Ovary (tissue), 9 donors: Measurements from ENCODE around the gene AIG1. TPM values are rescaled to one million over a fixed set of nuclear protein-coding genes. Genes with fewer than 3 reads are reported as not detected.

Source experiments
- DNase-seq, 5 donors: peaks; one replicate each; pipeline ENCODE4 v3.0.0-alpha.2; 2019 to 2020
- H3K27ac ChIP-seq, 2 donors: fragments of 200-600 bp; one replicate each; pipeline versions ENCODE4 v1.5.1 to v1.8.0; 2019 to 2022
- H3K27me3 ChIP-seq: fragments of 200-600 bp; one replicate; pipeline ENCODE4 v1.8.0; 2022
- H3K36me3 ChIP-seq: fragments of 200-600 bp; sonication (generic); one replicate; pipeline ENCODE4 v1.5.1; 2019
- H3K4me1 ChIP-seq: one replicate; pipeline ENCODE4 v1.8.1; 2013; ENCODE audit warnings: mild to moderate bottlenecking, moderate library complexity; ENCODE audit not compliant: insufficient read depth
- H3K4me3 ChIP-seq: fragments of 200-600 bp; sonication (generic); one replicate; pipeline ENCODE4 v1.5.1; 2017
- H3K9me3 ChIP-seq, 2 donors: fragments of 200-600 bp in 1 of 2; sonication (generic) in 1 of 2; one replicate each; pipeline versions ENCODE4 v1.5.1 to v1.8.1; 2013 to 2019; ENCODE audit warnings: mild to moderate bottlenecking in 1 of 2, moderate library complexity in 1 of 2
- CTCF ChIP-seq, 3 donors: fragments of 450-650 bp in 2 of 3; fragments of 200-600 bp in 1 of 3; IDR thresholded peaks; one replicate each; pipeline versions ENCODE4 v1.5.1 to v1.8.0; 2016 to 2022; ENCODE audit warnings: antibody characterized with exemption in 3 of 3, mild to moderate bottlenecking in 1 of 3
- EP300 ChIP-seq: sonication (generic); formaldehyde crosslinking; IDR thresholded peaks from one replicate; pipeline ENCODE4 v1.6.1; 2017; ENCODE audit warnings: antibody characterized with exemption
- POLR2A ChIP-seq: fragments of 450-650 bp; IDR thresholded peaks from one replicate; pipeline ENCODE4 v1.6.1; 2017; ENCODE audit warnings: antibody characterized with exemption, mild to moderate bottlenecking, moderate library complexity
- WGBS, 3 donors: extraction: QIAGEN DNeasy Blood & Tissue Kit in 1 of 3; methylation state at CpG; one replicate each; pipeline versions ENCODE4 v1.1.5 to v1.1.7; 2013 to 2017; 5-methylcytosine and 5-hydroxymethylcytosine counted together
- intact Hi-C, 4 donors: fragments of 100-400 bp; cut with DNase I; formaldehyde crosslinking; loops; one replicate each; pipeline versions ENCODE4 v1.11.0 to v1.15.1; 2022 to 2023
- polyA plus RNA-seq, 2 donors: library from polyadenylated mRNA; stranded (reverse); fragments of 200-250 nt in 1 of 2; fragments of 350-450 nt in 1 of 2; fragmentation: Illumina TruSeq in 1 of 2; extraction: RNeasy Lipid Tissue Mini Kit (QIAGEN cat#74804) in 1 of 2; gene quantifications; one replicate each; pipeline ENCODE4 v1.2.3, GENCODE V29; 2013 to 2014
- total RNA-seq, 7 donors: library from RNA; depleted of rRNA in 2 of 7; stranded (reverse); fragments of >200 nt in 2 of 7; fragmentation: NEBNext Ultra II Directional in 3 of 7; extraction: Animal tissue kit (Norgen Biotek cat#: 25700) in 3 of 7; gene quantifications; one replicate each; pipeline versions ENCODE4 v1.1.0 to v1.2.4, GENCODE V29; 2016 to 2023
- donor health status: DM: no; HTN: no; CAD: no; lungs with moderate emphysema.
- donor health status: DM: no; HTN: no; CAD: no.
- donor health status: Bipolar disorder and iron deficiency.
- donor health status: DM: yes; HTN: yes; CAD: no.
- donor health status: DM: no; HTN: no; CAD: no.
- donor health status: DM: yes; HTN: yes; CAD: no.

Gene AIG1
- total and polyA plus RNA-seq, 9 donors = 27.8 to 91.0 (median 37.3) TPM

- Histone ChIP-seq H3K4me3 (no peak overlapping the region), H3K9me3 (no peaks in the 10 kb centered on the region), H3K4me1 (no peaks in the 10 kb centered on the region), H3K27ac (no peak overlapping the region), H3K36me3 (no peaks in the 10 kb centered on the region), H3K27me3 (no peaks in the 10 kb centered on the region)
- TF ChIP-seq CTCF (IDR thresholded peaks at IDR 0.05) (no peak), POLR2A (no peak)
- WGBS, 3 donors = 99 to 100% (median 99%) methylated on average over 2 of the region's 2 CpGs
- DNase-seq = no peak
- intact Hi-C loops = no loop called here
These were observed 58.6 kb downstream of the AIG1 start for GRCh38 chr6:143119260-143119659.

GRCh38 chr6:143123081-143123480, 62.4 kb downstream of the AIG1 start:
- H3K27ac ChIP-seq = no peak overlapping the region
- no peak for DNase-seq
- no peaks in the 10 kb centered on the region for H3K36me3 ChIP-seq
- H3K9me3 ChIP-seq = no peaks in the 10 kb centered on the region
- TF ChIP-seq EP300 = no peak
- WGBS, 3 donors = 92 to 100% (median 96%) methylated on average over 1 of the region's 1 CpG
- H3K4me3 ChIP-seq = no peak overlapping the region
- no peaks in the 10 kb centered on the region for H3K4me1 ChIP-seq
- intact Hi-C loops = no loop called here
- H3K27me3 ChIP-seq = no peaks in the 10 kb centered on the region

GRCh38 chr6:143123941-143124340, 63.3 kb downstream of the AIG1 start:
- TF ChIP-seq POLR2A = no peak
- TF ChIP-seq CTCF (IDR thresholded peaks at IDR 0.05) = no peak
- no peak for TF ChIP-seq EP300

GRCh38 chr6:143125455-143125854, 64.8 kb downstream of the AIG1 start:
- TF ChIP-seq POLR2A (no peak), EP300 (no peak)
- Histone ChIP-seq H3K4me1 (no peaks in the 10 kb centered on the region), H3K36me3 (no peaks in the 10 kb centered on the region), H3K4me3 (no peak overlapping the region), H3K27me3 (no peaks in the 10 kb centered on the region), H3K27ac (no peak overlapping the region), H3K9me3 (no peaks in the 10 kb centered on the region)
- 74 to 81% (median 78%) methylated on average over 3 of the region's 3 CpGs for WGBS, 3 donors
- no peak for DNase-seq
- intact Hi-C loops = no loop called here

More at GRCh38 chr6:143123941-143124340, 63.3 kb downstream of the AIG1 start:
- H3K9me3 ChIP-seq = no peaks in the 10 kb centered on the region
- no peaks in the 10 kb centered on the region for H3K27me3 ChIP-seq
- no peaks in the 10 kb centered on the region for H3K36me3 ChIP-seq
- H3K4me3 ChIP-seq = no peak overlapping the region
- no peaks in the 10 kb centered on the region for H3K4me1 ChIP-seq
- intact Hi-C loops = no loop called here
- 93 to 100% (median 98%) methylated on average over 2 of the region's 2 CpGs for WGBS, 3 donors
- no peak for DNase-seq
- no peak overlapping the region for H3K27ac ChIP-seq

- TF ChIP-seq POLR2A (no peak), CTCF (IDR thresholded peaks at IDR 0.05) (no peak), EP300 (no peak)
- intact Hi-C loops = no loop called here
- H3K9me3 ChIP-seq = no peaks in the 10 kb centered on the region
- DNase-seq = no peak
- no peaks in the 10 kb centered on the region for H3K4me1 ChIP-seq
- no peak overlapping the region for H3K4me3 ChIP-seq
- H3K36me3 ChIP-seq = no peaks in the 10 kb centered on the region
- 85 to 87% (median 86%) methylated on average over 12 of the region's 12 CpGs for WGBS, 3 donors
- no peak overlapping the region for H3K27ac ChIP-seq
- H3K27me3 ChIP-seq = no peaks in the 10 kb centered on the region
These were observed 65.3 kb downstream of the AIG1 start for GRCh38 chr6:143125864-143126573.
